NCI-H82 treated with DMSO at 0.1 percent for 48 hours (cell line): Measurements from ENCODE around the gene ZBTB8B.

Source experiments
- DNase-seq: peaks from one replicate; lab custom pipeline; 2025; ENCODE audit not compliant: unreplicated experiment; lab: John Stamatoyannopoulos, UW

The ZBTB8B gene

DNA sequence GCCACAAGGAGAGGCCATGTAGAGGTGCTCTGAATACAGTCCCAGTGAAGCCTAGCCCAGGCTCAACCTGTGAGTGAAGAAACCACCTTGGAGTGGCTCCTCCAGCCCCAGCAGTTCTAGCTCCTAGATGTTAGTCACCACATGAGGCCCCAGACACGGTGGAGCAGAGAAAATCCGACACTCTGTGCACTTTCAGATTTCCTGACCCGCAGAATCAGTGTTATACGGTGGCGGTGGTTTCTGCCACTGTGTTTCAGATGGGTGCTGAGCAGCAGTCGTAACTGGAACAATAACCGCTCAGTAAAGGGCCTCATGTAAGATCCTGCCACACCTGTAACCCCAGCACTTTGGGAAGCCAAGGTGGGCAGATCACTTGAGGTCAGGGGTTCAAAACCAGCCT is 38.3 kb downstream of the ZBTB8B start:
- DNase-seq, result no peak

DNA sequence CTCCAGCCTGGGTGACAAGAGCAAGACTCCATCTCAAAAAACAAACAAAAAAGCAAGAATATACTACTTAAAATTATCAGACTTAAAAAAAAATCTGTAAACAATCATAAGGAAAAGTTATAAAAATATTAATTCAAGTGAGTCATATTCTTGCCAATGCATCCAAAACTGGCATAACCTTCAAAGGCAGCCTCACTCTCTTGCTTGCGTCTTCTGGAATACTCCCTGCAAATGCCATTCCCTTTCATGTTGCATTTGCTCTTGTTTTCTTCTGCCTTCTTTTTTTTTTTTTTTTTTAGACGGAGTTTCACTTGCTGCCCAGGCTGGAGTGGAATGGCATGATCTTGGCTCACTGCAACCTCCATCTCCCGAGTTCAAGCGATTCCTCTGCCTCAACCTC is 42.1 kb downstream of the ZBTB8B start:
- no peak for DNase-seq

DNA sequence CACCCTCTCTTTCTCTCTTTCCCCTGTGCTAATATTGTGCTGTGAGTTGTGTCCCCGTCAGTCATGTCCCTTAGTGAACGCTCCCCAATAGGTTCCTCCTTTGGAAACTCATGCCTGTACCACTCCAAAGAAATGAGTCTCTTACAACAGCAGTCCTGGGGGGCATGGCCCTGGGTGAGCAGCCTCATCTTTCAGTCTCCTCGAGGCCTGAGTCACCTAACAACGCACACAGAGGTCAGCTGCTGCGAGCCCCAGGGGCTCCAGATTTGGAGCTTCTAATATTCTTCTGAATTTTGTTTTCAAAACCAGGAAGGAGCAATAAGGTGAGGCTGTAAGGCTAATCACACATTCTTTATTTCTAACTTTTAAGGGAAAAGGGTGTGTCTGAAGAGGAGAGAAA is 43.9 kb downstream of the ZBTB8B start:
- no peak for DNase-seq

DNA sequence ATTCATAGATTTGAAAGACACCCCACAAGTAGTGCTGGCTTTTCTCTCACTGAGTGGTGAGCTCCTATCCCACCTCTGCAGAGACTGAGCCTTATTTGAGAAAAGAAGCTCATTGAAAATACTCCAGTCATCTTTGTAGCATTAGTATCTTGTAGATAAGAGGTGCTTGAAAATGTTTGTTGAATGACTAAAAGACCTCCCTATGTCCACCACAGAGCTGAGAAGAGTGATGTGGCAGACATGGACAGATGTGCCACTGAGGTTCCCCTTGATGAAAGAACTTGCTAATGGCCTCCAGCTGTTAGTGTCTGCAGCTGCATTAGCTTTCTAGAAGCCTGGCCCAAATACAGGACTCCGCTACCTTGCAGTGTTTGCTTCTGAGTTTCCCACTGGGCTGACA is 45.1 kb downstream of the ZBTB8B start:
- no peak for DNase-seq
